CD4-positive, alpha-beta T cell (primary cell): ENCODE data around the gene SP3. TPM values are rescaled to one million over a fixed set of nuclear protein-coding genes. Genes with fewer than 3 reads are reported as not detected.
A peak's percentile ranks its signal among the peaks of the same experiment; 100 is the strongest.

Experiments used
- ATAC-seq: fragments of 200-7000 bp; cut with Tn5 transposase; one replicate; pipeline ENCODE4 v1.10.0; 2022; ENCODE audit warnings: mild to moderate bottlenecking; ENCODE audit not compliant: poor library complexity
- CTCF ChIA-PET: fragments of 350-600 bp; sonication (Branson Sonifier 250); formaldehyde crosslinking; loops from one replicate; lab custom pipeline; 2021; ENCODE audit warnings: antibody characterized with exemption, inconsistent platforms; lab: Charles Lee
- POLR2A ChIA-PET: fragments of 350-600 bp; sonication (Branson Sonifier 250); formaldehyde crosslinking; loops from one replicate; lab custom pipeline; 2021; ENCODE audit warnings: antibody characterized with exemption, inconsistent platforms; lab: Charles Lee
- DNase-seq, 14 experiments: peaks; one replicate each; pipeline ENCODE4 v3.0.0-alpha.2; 2013 to 2020; ENCODE audit warnings: mixed read lengths in 2 of 14
- H3K27ac ChIP-seq, 2 donors: one replicate each; pipeline versions ENCODE4 v1.5.1 to v1.7.0; 2013; ENCODE audit warnings: low read length in 2 of 2, low read depth in 1 of 2, mild to moderate bottlenecking in 1 of 2
- H3K27me3 ChIP-seq, 2 experiments: 1 replicate in 1 of 2; 2 replicates in 1 of 2; pipeline versions ENCODE4 v1.6.1 to v1.7.0; 2013; ENCODE audit warnings: low read length in 2 of 2, control low read depth in 1 of 2, mild to moderate bottlenecking in 1 of 2, moderate library complexity in 1 of 2; ENCODE audit not compliant: insufficient read depth in 2 of 2, control insufficient read depth in 1 of 2
- H3K36me3 ChIP-seq: one replicate; pipeline ENCODE4 v1.6.1; 2013; ENCODE audit warnings: low read length, control low read depth; ENCODE audit not compliant: insufficient read depth
- H3K4me1 ChIP-seq: one replicate; pipeline ENCODE4 v1.6.1; 2013; ENCODE audit warnings: low read length, control low read depth; ENCODE audit not compliant: insufficient read depth
- H3K4me3 ChIP-seq: one replicate; pipeline ENCODE4 v1.5.1; 2013; ENCODE audit warnings: mild to moderate bottlenecking, low read length, moderate library complexity
- H3K9me3 ChIP-seq, 2 experiments: 1 replicate in 1 of 2; 2 replicates in 1 of 2; pipeline versions ENCODE4 v1.6.1 to v1.7.0; 2013; ENCODE audit warnings: low read length in 2 of 2, mild to moderate bottlenecking in 2 of 2, control low read depth in 1 of 2, moderate library complexity in 1 of 2; ENCODE audit not compliant: control insufficient read depth in 1 of 2, insufficient read depth in 1 of 2
- H3K27ac Mint-ChIP-seq: one replicate; pipeline ENCODE4 v1.8.0; 2020; ENCODE audit warnings: mixed read lengths
- H3K27me3 Mint-ChIP-seq: one replicate; pipeline ENCODE4 v1.8.0; 2021; ENCODE audit warnings: mixed read lengths
- H3K36me3 Mint-ChIP-seq: one replicate; pipeline ENCODE4 v1.8.0; 2021; ENCODE audit warnings: low read depth, mixed read lengths
- H3K4me1 Mint-ChIP-seq: one replicate; pipeline ENCODE4 v1.8.0; 2021; ENCODE audit warnings: low read depth, mixed read lengths
- H3K4me3 Mint-ChIP-seq: one replicate; pipeline ENCODE4 v1.8.0; 2020; ENCODE audit warnings: mild to moderate bottlenecking, mixed read lengths
- H3K9me3 Mint-ChIP-seq: one replicate; pipeline ENCODE4 v1.8.0; 2020; ENCODE audit warnings: mixed read lengths
- intact Hi-C, 2 experiments: fragments of 100-400 bp; cut with DNase I in 1 of 2; cut with micrococcal nuclease in 1 of 2; formaldehyde crosslinking; loops; one replicate each; pipeline versions ENCODE4 v1.15.1 to v1.9.0; 2023 to 2025; cut with DNase I, micrococcal nuclease
- total RNA-seq, 174 experiments: library from RNA in 2 of 174; stranded (reverse) in 2 of 174; gene quantifications; one replicate each; pipeline ENCODE4 v1.2.3 and lab custom pipeline; 2021 to 2026
- TF ChIP-seq, protein P1 (sequence below): fragments of 200-600 bp; IDR thresholded peaks from one replicate; pipeline ENCODE4 v1.8.0; 2022; ENCODE audit warnings: antibody characterized with exemption, mild to moderate bottlenecking

Gene SP3
- total RNA-seq, 2 experiments from 2014 or later: 159 to 166 TPM

DNA sequence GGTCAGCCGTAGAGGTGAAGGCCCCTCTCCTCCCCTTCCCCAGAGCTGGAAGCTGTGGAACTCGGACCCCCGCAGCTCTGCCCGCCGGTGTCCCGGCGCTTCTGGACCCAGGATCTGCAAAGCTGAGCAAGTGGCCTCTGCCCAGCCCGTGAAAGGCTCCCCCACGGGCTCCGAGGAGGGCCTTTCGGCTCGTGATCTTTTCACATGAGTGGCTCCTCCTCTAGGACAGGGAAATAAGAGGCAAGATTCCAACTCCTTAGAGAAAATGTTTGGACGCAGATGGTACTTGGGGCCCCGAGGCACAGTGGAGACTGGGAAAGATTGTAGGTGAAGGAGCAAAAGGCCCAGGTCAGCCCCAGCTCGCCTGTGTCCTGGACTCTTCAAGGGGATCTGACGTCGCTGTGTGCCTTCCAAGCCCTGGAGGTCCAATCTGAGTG lies 48.2 kb upstream of the SP3 start:
- intact Hi-C loops: no loop called here
- TF ChIP-seq, protein P1, sequence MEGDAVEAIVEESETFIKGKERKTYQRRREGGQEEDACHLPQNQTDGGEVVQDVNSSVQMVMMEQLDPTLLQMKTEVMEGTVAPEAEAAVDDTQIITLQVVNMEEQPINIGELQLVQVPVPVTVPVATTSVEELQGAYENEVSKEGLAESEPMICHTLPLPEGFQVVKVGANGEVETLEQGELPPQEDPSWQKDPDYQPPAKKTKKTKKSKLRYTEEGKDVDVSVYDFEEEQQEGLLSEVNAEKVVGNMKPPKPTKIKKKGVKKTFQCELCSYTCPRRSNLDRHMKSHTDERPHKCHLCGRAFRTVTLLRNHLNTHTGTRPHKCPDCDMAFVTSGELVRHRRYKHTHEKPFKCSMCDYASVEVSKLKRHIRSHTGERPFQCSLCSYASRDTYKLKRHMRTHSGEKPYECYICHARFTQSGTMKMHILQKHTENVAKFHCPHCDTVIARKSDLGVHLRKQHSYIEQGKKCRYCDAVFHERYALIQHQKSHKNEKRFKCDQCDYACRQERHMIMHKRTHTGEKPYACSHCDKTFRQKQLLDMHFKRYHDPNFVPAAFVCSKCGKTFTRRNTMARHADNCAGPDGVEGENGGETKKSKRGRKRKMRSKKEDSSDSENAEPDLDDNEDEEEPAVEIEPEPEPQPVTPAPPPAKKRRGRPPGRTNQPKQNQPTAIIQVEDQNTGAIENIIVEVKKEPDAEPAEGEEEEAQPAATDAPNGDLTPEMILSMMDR: no peak
- H3K4me3 Mint-ChIP-seq: peak overlapping the region; percentile 25
- CTCF ChIA-PET: no interaction called here
- ATAC-seq (no peak), DNase-seq (no peak)
- H3K4me3 ChIP-seq: no peak overlapping the region
- no peaks in the 10 kb centered on the region for H3K9me3 Mint-ChIP-seq
- peaks cover 13% of the 10 kb centered on the region for H3K4me1 ChIP-seq
- H3K27ac ChIP-seq: no peak overlapping the region
- peaks cover 8% of the 10 kb centered on the region for H3K27me3 Mint-ChIP-seq
- no peaks in the 10 kb centered on the region for H3K9me3 ChIP-seq
- H3K36me3 Mint-ChIP-seq: no peaks in the 10 kb centered on the region
- POLR2A ChIA-PET: no interaction called here
- H3K4me1 Mint-ChIP-seq: no peaks in the 10 kb centered on the region
- no peak overlapping the region for H3K27ac Mint-ChIP-seq
- peaks cover 0 to 4% of the 10 kb centered on the region in 2 experiments for H3K27me3 ChIP-seq
- H3K36me3 ChIP-seq: no peaks in the 10 kb centered on the region

DNA sequence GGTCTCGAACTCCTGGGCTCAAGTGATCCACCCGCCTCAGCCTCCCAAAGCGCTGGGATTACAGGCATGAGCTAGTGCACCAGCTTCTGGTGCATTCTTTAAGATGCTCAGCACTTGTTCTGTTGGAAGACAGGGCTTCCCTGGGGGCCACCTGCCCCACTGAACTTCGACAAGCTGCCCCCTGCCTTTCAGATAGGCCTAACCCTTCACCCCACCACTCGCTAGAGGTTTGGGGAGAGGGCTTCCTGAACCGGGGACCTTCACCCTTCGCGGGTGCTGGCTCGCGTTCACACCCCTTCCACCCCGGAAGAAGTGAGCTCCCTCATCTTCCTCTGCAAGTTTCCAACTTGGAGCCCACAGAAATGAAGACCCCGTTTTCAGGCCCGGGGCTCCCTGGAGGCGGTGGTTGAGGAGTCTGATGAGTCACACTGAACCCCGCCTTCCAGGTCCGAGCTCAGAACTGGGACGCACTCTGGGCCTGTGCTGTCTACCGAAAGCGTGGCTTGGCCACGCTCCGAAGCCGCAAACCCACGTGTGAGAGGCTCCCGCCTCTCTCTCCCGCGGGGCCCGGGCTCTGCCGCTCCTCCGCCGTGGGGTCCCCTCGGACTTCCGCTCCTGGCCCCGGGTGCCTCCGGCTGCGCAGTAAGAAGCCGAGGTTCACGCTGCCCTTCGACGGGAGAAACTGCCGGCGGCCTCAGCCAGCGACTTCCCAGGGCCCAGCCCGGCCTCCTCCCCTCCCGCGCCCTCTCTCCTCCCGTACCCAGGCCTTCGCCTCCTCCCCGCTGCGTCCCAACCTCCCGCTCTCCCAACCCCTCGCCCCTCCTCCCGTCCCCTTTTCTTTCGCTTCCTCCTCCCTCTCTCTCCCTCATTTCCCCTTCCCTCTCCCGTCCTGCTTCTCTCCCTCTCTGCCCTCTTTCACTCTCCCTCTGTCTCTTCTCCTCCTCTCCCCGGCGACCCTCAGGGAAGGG lies 47.5 kb upstream of the SP3 start:
- no peaks in the 10 kb centered on the region for H3K4me1 Mint-ChIP-seq
- H3K36me3 ChIP-seq: no peaks in the 10 kb centered on the region
- H3K4me3 ChIP-seq: peak overlapping the region; percentile 55
- ATAC-seq (peak; percentile 63), DNase-seq (peak in 12 of 14 experiments; percentile 4 to 70 (median 30))
- ChIA-PET POLR2A (interaction anchor here (0.5 to 0.7 kb wide), 2 partner anchors 46 to 50 kb away, joined by 3 read pairs; no protein-coding TSS in a partner anchor), CTCF (no interaction called here)
- intact Hi-C loops: no loop called here
- no peaks in the 10 kb centered on the region for H3K9me3 Mint-ChIP-seq
- H3K9me3 ChIP-seq: no peaks in the 10 kb centered on the region
- no peaks in the 10 kb centered on the region for H3K36me3 Mint-ChIP-seq
- H3K27ac Mint-ChIP-seq: no peak overlapping the region
- H3K27me3 ChIP-seq: peaks cover 0 to 4% of the 10 kb centered on the region in 2 experiments
- peaks cover 12% of the 10 kb centered on the region for H3K27me3 Mint-ChIP-seq
- H3K4me1 ChIP-seq: peaks cover 13% of the 10 kb centered on the region
- peak overlapping the region; percentile 51 for H3K4me3 Mint-ChIP-seq
- TF ChIP-seq, protein P1: no peak
- H3K27ac ChIP-seq: no peak overlapping the region

GRCh38 chr2:174011796-174012195 lies 46.6 kb upstream of the SP3 start:
- Histone ChIP-seq H3K27me3 (peaks cover 0 to 4% of the 10 kb centered on the region in 2 experiments), H3K4me3 (no peak overlapping the region), H3K27ac (no peak overlapping the region), H3K36me3 (no peaks in the 10 kb centered on the region), H3K4me1 (peaks cover 13% of the 10 kb centered on the region), H3K9me3 (no peaks in the 10 kb centered on the region)
- TF ChIP-seq, protein P1: no peak
- Mint-ChIP-seq H3K27ac (no peak overlapping the region), H3K36me3 (no peaks in the 10 kb centered on the region), H3K27me3 (peaks cover 12% of the 10 kb centered on the region), H3K9me3 (no peaks in the 10 kb centered on the region), H3K4me1 (no peaks in the 10 kb centered on the region), H3K4me3 (no peak overlapping the region)
- CTCF ChIA-PET: no interaction called here
- ATAC-seq (no peak), DNase-seq (no peak)
- intact Hi-C loops: no loop called here
- POLR2A ChIA-PET: interaction anchor here (0.7 kb wide), 1 partner anchor 47 kb away, joined by 3 read pairs; no protein-coding TSS in a partner anchor
